ENCODE results near the gene PPP1CA.
"Not testable (repeated sequence)": the region's sequence is repeated elsewhere in the genome, so short reads cannot be mapped to it uniquely, and the experiment has no call there.

Gene PPP1CA

DNA sequence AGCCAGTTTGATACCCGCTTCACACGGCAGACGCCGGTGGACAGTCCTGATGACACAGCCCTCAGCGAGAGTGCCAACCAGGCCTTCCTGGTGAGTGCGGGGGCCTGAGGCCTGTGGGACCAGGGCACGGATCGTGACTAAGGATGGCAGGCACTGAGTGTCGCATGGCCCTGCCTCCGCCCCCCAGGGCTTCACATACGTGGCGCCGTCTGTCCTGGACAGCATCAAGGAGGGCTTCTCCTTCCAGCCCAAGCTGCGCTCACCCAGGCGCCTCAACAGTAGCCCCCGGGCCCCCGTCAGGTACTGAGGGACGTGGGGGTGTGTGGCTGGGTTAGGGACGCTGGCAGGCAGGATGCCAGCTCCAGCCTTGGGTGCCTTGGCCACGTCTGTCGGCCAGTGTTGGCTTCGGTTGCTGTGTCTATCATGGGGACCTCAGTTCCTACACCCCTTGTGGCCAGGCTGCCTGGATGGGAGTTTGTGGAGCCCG, 32.8 kb upstream of the PPP1CA start:
- peak; percentile 73 for DNase-seq

DNA sequence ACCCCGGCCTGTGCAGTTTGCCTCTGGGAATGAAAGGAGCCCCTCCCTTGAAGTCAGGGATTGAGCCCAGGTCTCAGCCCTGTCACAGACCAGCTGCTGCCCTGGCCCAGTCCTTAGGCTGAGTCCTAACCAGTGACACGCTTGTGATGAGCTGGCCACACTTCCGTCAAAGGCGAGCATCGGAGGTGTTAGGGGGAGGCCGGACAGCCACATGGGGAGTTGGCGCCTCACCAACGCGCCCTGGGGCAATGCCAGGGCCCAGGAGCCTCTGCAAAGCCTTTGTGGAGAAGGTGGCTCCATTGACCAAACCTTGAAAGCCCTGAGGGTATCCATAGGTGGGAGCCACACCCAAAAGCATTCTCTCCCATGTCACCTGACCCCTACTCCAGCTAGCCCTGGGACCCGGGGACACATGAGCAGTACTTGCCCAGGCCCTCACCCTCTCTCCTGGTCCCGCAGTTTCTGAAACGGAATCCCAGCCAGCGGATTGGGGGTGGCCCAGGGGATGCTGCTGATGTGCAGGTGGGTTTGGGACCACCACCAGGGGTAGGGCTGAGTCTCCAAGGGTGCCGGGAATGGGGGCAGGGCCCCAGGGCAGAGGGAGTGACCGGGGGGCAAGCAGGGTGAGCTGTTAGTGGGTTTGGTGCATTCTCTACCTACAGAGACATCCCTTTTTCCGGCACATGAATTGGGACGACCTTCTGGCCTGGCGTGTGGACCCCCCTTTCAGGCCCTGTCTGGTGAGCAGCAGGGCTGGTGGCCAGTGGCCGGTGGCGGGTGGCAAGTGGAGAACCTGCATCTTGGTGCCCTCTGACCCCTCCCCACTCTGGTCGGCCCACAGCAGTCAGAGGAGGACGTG, 32.1 kb upstream of the PPP1CA start:
- DNase-seq = no peak

DNA sequence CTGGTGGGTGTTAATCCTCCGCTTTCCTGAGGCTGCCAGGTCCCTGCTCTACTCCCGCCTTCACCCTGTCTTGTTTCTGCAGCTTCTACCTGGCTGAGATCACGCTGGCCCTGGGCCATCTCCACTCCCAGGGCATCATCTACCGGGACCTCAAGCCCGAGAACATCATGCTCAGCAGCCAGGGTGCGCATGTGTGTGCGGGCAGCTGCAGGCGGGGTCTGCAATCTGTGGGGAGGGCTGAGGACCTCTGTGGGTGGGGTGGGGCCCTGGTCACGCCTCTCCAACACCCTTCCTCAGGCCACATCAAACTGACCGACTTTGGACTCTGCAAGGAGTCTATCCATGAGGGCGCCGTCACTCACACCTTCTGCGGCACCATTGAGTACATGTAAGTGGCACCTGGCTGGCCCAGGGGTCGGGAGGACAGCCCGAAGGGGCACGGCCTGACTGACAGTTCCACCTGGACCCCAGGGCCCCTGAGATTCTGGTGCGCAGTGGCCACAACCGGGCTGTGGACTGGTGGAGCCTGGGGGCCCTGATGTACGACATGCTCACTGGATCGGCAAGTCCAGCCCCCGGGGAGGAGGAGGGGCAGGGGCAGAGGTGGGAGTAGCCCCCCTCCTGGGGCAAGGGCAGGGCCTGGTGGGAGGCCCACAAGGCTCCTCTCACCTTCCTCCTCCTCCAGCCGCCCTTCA, 31.1 kb upstream of the PPP1CA start:
- DNase-seq = no peak

DNA sequence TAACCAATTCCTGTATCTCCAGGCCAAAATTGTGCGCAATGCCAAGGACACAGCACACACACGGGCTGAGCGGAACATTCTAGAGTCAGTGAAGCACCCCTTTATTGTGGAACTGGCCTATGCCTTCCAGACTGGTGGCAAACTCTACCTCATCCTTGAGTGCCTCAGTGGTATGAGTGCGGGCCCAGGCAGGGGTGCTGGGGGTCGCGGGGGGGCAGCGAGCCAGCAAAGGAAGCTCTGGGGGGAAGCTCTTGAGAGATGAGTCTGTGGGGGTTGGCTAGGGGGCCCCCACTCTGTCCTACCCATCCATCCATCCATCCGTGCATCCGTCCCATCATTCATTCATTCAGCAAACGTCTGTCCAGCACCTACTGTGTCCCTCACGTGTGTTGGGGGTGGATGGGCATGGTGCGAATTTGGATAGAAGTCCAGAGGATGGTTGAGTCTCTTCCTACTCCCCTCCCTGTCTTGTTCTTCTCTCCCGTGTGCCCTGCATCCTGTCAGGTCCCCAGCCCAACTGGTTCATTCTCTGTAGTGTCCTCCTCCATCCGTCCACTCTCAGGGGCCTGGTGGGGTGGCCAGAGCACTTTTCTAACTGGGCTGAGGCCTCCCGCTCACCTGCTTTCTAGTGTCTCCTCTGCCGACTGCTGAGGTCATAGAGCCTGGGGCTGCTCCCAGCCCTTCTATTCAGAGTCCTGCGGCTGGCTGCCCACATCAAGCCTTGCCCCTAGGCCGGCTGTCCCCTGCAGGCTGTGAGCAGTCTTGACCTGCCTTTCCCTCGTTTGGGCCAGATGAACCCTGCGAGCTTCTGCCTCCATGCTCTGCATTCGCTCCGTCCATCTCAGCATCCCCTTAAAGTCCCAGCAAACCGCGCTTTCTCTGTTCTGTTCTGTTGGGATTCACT, 29.9 kb upstream of the PPP1CA start:
- no peak for DNase-seq

DNA sequence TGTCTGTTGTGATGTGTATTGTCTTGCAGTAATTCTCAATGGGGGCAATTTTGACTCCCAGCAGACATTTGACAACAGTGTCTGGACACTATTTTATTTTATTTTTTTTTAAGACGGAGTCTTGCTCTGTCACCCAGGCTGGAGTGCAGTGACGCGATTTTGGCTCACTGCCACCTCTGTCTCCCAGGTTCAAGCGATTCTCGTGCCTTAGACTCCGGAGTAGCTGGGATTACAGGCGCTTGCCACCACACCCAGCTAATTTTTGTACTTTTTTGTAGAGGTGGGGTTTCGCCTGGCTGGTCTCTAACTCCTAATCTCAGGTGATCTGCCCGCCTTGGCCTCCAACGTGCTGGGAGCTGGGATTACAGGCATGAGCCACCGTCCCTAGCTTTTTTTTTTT, 28.1 kb upstream of the PPP1CA start:
- no peak for DNase-seq

DNA sequence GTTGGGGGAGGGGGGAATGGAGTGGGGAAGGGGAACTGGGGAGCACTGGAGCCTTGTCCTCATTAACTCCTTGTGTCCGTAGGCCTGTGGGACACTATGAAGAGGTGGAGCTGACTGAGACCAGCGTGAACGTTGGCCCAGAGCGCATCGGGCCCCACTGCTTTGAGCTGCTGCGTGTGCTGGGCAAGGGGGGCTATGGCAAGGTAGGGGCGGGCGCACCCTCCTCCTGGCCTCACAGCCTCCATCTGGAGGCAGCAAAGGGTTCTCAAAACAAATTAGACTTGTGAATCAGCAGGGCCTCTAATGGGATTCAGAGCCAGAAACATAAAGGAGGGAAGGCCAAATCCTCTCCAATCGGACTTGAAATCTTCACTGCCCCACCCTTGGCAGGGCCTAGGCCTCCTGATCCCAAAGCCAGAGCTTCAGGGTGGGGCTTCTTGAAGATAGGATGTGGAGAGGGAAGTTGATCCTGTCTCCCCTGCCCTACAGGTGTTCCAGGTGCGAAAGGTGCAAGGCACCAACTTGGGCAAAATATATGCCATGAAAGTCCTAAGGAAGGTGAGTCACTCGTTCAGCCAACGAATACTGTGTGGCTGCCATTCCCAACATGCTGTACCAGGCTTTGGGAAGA, 27.5 kb upstream of the PPP1CA start:
- no peak for DNase-seq

DNA sequence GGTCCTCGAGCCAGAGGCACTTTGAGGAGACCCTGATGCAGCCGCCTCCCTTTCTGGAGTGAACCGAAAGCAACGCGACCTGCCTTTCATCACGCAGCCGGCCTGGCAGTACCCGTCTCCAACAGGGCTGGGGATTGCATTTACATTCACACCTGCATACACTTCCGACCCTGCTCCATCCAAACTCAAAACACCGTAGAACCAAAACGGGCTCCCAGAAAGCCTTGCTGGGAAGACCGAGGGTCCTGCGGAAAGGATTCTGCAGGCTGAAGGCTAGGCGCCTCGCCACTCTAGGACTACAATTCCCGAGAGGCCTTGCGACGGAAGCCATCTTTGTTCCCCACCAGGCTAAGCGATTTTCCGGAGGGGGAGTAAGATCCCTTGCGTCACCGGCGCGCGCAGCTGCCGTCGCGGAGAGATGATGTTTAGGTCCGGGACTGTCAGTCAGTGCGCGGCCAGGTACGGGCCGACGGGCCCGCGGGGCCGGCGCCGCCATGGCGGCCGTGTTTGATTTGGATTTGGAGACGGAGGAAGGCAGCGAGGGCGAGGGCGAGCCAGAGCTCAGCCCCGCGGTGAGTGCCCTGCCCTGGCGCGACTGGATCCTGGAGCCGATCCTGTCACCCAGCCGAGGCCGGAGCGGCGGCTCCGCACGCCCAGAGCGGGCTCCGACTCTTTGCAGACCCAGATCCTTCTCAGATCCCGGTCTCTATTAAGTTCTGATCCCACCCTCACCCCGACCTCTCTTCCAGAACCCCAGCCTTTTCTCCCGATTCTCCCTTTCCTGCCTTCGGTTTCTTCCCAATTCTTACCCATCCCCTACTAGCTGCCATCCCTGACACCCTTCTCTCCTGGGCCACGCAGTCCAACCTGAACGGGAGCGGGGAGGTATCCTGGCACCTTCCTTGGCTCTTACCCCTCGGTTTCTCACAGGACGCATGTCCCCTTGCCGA, 26.7 kb upstream of the PPP1CA start, which contains the start of gene RPS6KB2:
TSS of gene RPS6KB2 (plus strand) at position 443 of the 950 bp plus-strand sequence. CDS start at position 495, 52 bp downstream.
- peak; percentile 100 for DNase-seq

DNA sequence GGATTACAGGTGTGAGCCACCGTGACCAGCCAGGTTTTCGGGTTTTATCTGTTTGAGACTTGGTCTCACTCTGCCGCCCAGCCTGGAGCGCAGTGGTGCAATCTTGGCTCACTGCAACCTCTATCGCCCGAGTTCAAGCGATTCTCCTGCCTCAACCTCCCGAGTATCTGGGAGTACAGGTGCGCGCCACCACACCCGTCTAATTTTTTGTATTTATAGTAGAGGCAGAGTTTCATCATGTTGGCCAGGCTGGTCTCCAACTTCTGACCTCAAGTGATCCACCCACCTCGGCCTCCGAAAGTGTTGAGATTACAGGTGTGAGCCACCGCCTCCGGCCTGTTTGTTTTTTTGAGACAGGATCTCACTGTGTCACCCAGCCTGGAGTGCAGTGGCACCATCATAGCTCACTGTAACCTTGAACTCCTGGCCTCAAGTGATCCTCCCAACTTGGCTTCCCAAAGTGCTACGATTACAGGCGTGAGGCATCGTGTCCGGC, 25.8 kb upstream of the PPP1CA start:
- not testable (repeated sequence) for DNase-seq

DNA sequence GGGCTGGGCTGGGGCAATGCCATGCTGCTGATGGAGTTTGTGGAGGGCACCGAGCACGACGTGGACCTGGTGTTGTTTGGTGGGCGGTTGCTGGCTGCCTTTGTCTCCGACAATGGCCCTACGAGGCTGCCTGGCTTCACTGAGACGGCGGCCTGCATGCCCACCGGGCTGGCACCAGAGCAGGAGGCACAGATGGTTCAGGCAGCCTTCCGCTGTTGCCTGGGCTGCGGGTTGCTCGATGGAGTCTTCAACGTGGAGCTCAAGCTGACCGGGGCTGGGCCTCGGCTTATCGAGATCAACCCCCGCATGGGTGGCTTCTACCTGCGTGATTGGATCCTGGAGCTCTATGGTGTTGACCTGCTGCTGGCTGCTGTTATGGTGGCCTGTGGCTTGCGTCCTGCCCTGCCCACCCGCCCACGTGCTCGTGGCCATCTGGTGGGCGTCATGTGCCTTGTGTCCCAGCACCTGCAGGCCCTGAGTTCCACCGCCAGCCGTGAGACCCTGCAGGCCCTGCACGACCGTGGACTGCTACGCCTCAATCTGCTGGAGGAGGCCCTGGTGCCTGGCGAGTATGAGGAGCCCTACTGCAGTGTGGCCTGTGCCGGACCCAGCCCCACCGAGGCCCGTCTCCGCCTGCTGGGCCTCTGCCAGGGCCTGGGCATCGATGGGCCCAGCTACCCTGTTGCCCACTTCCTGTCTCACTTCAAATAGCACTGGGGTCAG, 22.4 kb upstream of the PPP1CA start:
- no peak for DNase-seq

DNA sequence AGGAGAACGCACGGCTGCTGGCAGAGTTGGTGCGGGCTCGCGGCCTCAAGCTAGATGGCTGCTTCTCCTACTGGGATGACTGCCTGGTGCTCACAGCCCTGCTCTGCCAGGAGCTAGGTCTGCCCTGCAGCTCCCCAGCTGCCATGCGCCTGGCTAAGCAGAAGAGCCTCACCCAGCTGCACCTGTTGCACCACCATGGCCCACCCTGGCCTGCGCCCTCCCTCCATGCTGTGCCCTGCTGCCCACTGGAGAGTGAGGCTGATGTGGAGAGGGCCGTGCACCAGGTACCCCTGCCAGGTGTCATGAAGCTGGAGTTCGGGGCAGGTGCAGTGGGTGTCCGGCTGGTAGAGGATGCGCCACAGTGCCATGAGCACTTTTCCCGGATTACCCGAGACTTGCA, 21.8 kb upstream of the PPP1CA start:
- DNase-seq = no peak

DNA sequence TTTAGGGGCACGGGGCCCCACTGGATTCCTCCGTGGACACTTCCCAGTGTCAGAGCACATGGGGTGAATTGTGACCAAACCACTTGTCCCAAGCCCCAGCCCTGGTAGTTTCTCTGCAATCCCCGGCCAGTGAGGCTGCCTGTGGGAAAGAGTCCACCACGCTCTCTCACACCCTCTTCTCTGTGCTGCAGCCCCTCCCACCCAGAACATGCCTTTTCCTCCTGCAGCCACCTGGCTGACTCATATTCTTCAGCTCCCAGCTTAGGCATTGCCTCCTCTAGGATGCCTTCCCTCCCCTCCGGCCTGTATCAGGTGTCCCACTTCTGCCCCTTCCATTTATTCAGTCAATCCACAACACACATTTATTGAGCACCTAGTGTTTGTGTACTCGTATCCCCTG, 21.2 kb upstream of the PPP1CA start:
- no peak for DNase-seq

DNA sequence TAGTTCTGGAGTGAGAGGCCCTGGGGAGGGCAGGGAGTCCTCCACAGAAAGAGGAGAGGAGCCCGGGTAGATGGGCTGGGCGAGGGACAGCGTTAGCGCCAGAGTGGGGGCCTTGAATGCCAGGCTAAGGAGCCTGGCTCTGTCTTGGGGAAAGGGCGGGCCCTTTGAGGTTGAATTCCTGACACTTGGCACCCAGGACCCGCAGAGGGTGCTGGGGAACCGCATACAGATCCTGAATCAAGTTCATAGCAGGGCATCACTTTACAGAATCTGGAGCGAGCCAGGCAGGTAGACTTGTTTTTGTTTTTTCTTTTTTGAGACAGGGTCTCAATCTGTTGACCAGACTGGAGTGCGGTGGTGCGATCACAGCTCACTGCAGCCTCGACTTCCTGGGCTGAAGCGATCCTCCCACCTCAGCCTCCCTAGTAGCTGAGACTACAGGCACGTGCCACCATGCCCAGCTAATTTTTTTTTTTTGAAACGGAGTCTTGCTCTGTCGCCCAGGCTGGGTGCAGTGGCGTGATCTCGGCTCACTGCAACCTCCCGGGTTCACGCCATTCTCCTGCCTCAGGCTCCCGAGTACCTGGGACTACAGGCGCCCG, 19.9 kb upstream of the PPP1CA start:
- no peak for DNase-seq

DNA sequence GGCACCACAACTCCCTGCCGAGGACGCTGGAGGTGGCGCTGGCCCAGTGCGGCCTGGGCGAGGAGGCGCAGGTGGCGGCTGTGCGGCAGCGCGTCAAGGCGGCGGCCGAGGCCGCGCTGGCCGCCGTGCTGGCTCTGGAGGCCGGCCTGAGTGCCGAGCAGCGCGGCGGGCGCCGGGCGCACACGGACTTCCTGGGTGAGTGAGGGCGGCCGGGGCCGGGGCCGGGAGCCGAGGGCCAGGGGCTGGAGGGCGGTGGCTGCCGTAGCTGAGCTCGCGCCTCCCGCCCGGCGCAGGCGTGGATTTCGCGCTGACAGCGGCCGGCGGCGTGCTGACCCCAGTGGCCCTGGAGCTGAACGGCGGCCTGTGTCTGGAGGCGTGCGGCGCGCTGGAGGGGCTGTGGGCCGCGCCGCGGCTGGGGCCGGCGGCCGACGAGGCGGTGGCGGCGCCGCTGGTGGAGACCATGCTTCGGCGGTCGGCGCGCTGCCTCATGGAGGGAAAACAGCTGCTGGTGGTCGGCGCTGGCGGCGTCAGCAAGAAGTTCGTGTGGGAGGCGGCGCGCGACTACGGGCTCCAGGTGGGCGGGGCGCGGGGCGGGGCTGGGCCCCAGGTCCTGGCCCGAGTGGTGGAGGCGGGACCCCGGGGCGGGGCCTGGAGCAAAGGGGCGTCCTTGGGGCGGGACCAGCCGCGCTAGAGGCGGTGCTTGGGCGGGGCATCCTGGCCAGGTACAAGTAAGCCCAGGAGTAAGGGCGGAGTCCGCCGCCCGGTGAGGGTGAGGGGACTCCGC, 19.2 kb upstream of the PPP1CA start:
- peak; percentile 99 for DNase-seq

DNA sequence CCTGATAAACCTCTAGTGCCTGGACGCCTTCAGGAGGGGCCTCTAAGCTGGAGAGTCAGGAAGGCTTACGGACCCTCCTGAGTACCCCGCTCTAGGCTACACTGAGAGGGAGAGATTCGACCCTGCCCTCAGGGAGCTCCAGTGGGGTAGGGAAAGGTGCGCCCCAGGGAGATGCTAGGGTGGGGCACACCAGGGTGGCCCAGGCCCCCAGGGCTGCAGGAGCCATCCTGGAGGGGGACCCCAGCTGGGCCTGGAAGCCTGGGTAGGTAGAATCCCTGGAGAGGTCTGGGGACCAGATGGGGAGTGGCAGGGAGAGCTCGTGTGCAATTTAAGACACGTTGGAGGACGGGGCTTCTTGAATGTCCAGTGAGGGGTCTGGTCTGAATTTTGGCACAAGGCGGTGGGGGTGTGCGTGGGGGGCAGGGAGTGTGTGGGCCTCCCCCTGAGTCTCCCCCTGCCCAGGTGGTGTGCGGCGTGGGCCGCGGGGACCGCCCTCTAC, 18.5 kb upstream of the PPP1CA start:
- DNase-seq = no peak

DNA sequence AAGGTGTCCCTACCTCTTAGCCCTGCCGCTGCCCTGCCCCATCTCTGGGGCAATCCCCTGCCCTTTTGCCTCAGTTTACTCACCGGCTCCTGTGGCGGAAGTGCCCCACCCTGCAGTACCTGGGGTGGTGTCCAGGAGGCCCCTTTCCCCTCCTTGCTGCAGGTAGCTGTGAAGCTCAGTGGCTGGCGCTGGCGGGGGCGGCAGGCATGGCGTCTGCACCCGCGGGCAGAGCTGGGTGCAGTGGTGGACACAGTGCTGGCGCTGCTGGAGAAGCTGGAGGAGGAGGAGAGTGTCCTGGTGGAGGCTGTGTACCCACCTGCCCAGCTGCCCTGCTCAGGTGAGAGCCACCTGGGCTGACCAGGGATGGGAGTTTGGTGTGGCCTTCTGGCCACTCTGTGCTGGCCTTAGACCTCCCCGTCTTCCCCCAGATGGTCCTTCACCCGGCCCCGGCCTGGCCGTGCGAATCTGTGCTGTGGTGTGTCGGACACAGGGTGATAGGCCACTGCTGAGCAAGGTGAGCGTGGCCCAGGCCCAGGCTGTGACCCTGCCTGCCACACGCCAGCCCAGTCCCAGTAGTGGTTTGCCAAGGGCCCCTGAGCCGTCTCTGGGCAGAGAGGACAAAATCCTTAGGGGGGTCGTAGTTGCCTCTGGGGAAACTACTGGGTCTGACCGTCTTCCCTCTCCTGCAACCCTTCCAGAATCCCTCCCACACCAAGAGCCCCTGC, 17.8 kb upstream of the PPP1CA start:
- DNase-seq = no peak

DNA sequence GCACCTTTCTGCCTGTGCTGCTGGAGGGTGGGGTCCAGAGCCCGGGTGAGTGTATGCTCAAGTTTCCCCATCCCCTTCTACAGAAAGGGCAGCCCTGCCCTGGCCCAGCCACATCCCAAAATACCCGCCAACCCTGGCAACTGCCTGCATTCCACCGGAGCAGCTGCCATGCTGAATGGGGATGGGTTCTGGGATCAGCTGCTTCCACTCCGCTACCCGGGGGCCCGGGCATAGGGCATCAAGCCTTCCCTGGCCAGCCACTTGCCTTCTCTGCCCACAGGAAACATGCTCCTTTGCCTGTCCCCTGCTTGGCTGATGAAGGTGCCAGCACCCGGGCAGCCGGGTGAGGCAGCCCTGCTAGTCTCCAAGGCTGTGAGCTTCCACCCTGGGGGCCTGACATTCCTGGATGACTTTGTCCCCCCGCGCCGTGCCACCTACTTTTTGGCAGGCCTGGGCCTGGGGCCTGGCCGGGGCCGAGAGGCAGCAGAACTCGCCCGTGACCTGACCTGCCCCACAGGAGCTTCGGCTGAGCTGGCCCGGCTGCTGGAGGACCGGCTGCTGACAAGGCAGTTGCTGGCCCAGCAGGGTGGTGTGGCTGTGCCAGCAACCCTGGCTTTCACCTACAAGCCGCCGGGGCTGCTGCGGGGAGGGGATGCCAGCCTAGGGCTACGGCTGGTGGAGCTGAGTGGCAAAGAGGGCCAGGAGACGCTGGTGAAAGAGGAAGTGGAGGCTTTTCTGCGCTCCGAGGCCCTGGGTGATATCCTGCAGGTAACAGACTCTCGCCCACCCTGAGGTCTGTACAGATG, 17.0 kb upstream of the PPP1CA start:
- DNase-seq = peak; percentile 77

DNA sequence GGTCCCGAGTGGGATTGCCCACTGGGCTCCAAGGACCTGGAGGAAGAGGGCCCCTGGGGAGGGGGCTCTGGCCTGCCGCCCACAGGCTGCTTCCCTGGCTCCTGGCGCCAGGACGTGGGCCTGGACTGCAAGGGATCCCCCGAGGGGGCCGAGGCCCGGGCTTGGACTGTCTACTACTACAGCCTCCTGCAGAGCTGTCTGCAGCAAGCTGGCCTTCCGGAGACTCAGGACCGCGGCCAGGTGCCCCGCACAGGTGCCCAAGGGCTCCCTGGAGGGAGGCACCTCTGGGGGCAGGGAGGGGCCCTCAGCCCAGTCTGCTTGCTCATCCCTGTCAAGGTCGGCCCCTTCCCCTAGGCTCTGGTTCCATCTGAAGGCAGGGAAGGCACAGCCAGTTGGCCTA, 15.8 kb upstream of the PPP1CA start:
- DNase-seq = no peak

Measured in activated effector memory CD4-positive, alpha-beta T cell treated with anti-CD3 and anti-CD28 coated beads, Interleukin-2, amount 50 U/mL, for 16 hours (primary cell).